IPS DF 6.9 (cell line): ENCODE measurements around the gene CRY1.
A peak's percentile ranks its signal among the peaks of the same experiment; 100 is the strongest.
"Not testable (repeated sequence)": the region's sequence is repeated elsewhere in the genome, so short reads cannot be mapped to it uniquely, and the experiment has no call there.

Experiments used
- DNase-seq: peaks from one replicate; pipeline ENCODE4 v3.0.0-alpha.2; 2013; ENCODE audit warnings: low read depth, low spot score
- H3K27ac ChIP-seq: one replicate; pipeline ENCODE4 v1.5.1; 2013; ENCODE audit warnings: low read length, control low read depth
- H3K27me3 ChIP-seq: 2 replicates; pipeline ENCODE4 v1.6.1; 2013; ENCODE audit warnings: mild to moderate bottlenecking, low read length; ENCODE audit not compliant: control insufficient read depth, insufficient read depth
- H3K36me3 ChIP-seq: 2 replicates; pipeline ENCODE4 v1.6.1; 2013; ENCODE audit warnings: low read length; ENCODE audit not compliant: control insufficient read depth, insufficient read depth
- H3K4me1 ChIP-seq: 2 replicates; pipeline ENCODE4 v1.6.1; 2013; ENCODE audit warnings: low read length; ENCODE audit not compliant: control insufficient read depth, insufficient read depth
- H3K4me3 ChIP-seq: 2 replicates; pipeline ENCODE4 v1.5.1; 2013; ENCODE audit warnings: mild to moderate bottlenecking, low read length
- H3K9me3 ChIP-seq: 2 replicates; pipeline ENCODE4 v1.6.1; 2013; ENCODE audit warnings: low read length, inconsistent platforms; ENCODE audit not compliant: control insufficient read depth, insufficient read depth
- WGBS: extraction: QIAGEN DNeasy Blood & Tissue Kit; methylation state at CpG from one replicate; pipeline ENCODE4 v1.1.7; 2013; ENCODE audit warnings: mixed read lengths, missing lambda C conversion rate; ENCODE audit not compliant: insufficient read length, insufficient coverage; 5-methylcytosine and 5-hydroxymethylcytosine counted together

Gene CRY1

GRCh38 chr12:107092669-107093416, 506 bp downstream of the CRY1 start:
- no peak for DNase-seq
- Histone ChIP-seq H3K36me3 (no peaks in the 10 kb centered on the region), H3K27me3 (no peaks in the 10 kb centered on the region), H3K4me3 (peak overlapping the region; percentile 66), H3K27ac (no peak overlapping the region), H3K9me3 (0 out of 2 replicates have a peak, but pooled peaks cover 1% of the 10 kb centered on the region), H3K4me1 (no peaks in the 10 kb centered on the region)
- WGBS = no CpG with 5 or more reads among the region's 67 CpGs

- DNase-seq = peak; percentile 70
- Histone ChIP-seq H3K36me3 (no peaks in the 10 kb centered on the region), H3K27me3 (no peaks in the 10 kb centered on the region), H3K4me1 (no peaks in the 10 kb centered on the region), H3K9me3 (0 out of 2 replicates have a peak, but pooled peaks cover 1% of the 10 kb centered on the region), H3K4me3 (peak overlapping the region; percentile 66; the same call in 1 of the 2 replicates), H3K27ac (no peak overlapping the region)
- no CpG with 5 or more reads among the region's 6 CpGs for WGBS
These were observed 1.2 kb downstream of the CRY1 start for GRCh38 chr12:107091989-107092641.

GRCh38 chr12:107091381-107091780, 2.0 kb downstream of the CRY1 start:
- no peaks in the 10 kb centered on the region for H3K9me3 ChIP-seq
- H3K4me3 ChIP-seq = no peak overlapping the region
- no peak overlapping the region for H3K27ac ChIP-seq
- no peaks in the 10 kb centered on the region for H3K4me1 ChIP-seq
- H3K27me3 ChIP-seq = no peaks in the 10 kb centered on the region
- no peaks in the 10 kb centered on the region for H3K36me3 ChIP-seq
- WGBS = 100% methylated on average over 1 of the region's 4 CpGs
- DNase-seq = no peak

GRCh38 chr12:107090711-107091110, 2.6 kb downstream of the CRY1 start:
- H3K9me3 ChIP-seq = no peaks in the 10 kb centered on the region
- H3K4me3 ChIP-seq = no peak overlapping the region
- H3K36me3 ChIP-seq = no peaks in the 10 kb centered on the region
- H3K27me3 ChIP-seq = no peaks in the 10 kb centered on the region
- H3K4me1 ChIP-seq = no peaks in the 10 kb centered on the region
- DNase-seq = no peak
- H3K27ac ChIP-seq = no peak overlapping the region
- no CpG with 5 or more reads among the region's 2 CpGs for WGBS

GRCh38 chr12:107088912-107089311, 4.4 kb downstream of the CRY1 start:
- no CpG with 5 or more reads among the region's 2 CpGs for WGBS
- no peaks in the 10 kb centered on the region for H3K27me3 ChIP-seq
- no peaks in the 10 kb centered on the region for H3K36me3 ChIP-seq
- no peak overlapping the region for H3K27ac ChIP-seq
- H3K4me1 ChIP-seq = no peaks in the 10 kb centered on the region
- no peak overlapping the region for H3K4me3 ChIP-seq
- no peak for DNase-seq
- H3K9me3 ChIP-seq = no peaks in the 10 kb centered on the region

- H3K36me3 ChIP-seq = no peaks in the 10 kb centered on the region
- no peaks in the 10 kb centered on the region for H3K9me3 ChIP-seq
- H3K4me3 ChIP-seq = no peak overlapping the region
- no peak for DNase-seq
- H3K27ac ChIP-seq = no peak overlapping the region
- no peaks in the 10 kb centered on the region for H3K4me1 ChIP-seq
- no CpG with 5 or more reads among the region's 3 CpGs for WGBS
- no peaks in the 10 kb centered on the region for H3K27me3 ChIP-seq
These were observed 7.0 kb downstream of the CRY1 start for GRCh38 chr12:107086314-107086713.

GRCh38 chr12:107081778-107082177, 11.6 kb downstream of the CRY1 start:
- Histone ChIP-seq H3K27me3 (no peaks in the 10 kb centered on the region), H3K27ac (no peak overlapping the region), H3K36me3 (no peaks in the 10 kb centered on the region), H3K4me3 (no peak overlapping the region), H3K9me3 (no peaks in the 10 kb centered on the region), H3K4me1 (peaks cover 2% of the 10 kb centered on the region; the same call in 1 of the 2 replicates)
- DNase-seq = no peak

GRCh38 chr12:107080299-107080698, 13.1 kb downstream of the CRY1 start:
- no peak for DNase-seq
- peaks cover 2% of the 10 kb centered on the region; the same call in 1 of the 2 replicates for H3K4me1 ChIP-seq
- H3K27ac ChIP-seq = no peak overlapping the region
- H3K36me3 ChIP-seq = no peaks in the 10 kb centered on the region
- H3K27me3 ChIP-seq = no peaks in the 10 kb centered on the region
- no peaks in the 10 kb centered on the region for H3K9me3 ChIP-seq
- no CpG with 5 or more reads among the region's 6 CpGs for WGBS
- H3K4me3 ChIP-seq = no peak overlapping the region

GRCh38 chr12:107079172-107080011, 14.0 kb downstream of the CRY1 start:
- no peak overlapping the region for H3K27ac ChIP-seq
- no CpG with 5 or more reads among the region's 2 CpGs for WGBS
- no peak for DNase-seq

GRCh38 chr12:107073266-107073665, 20.1 kb downstream of the CRY1 start:
- H3K36me3 ChIP-seq, DNase-seq, H3K27me3 ChIP-seq, H3K9me3 ChIP-seq, H3K27ac ChIP-seq, H3K4me3 ChIP-seq, H3K4me1 ChIP-seq: not testable (repeated sequence)
- WGBS = no CpG with 5 or more reads among the region's 5 CpGs

More at GRCh38 chr12:107079172-107080011, 14.0 kb downstream of the CRY1 start:
- Histone ChIP-seq H3K9me3 (no peaks in the 10 kb centered on the region), H3K4me3 (no peak overlapping the region), H3K36me3 (no peaks in the 10 kb centered on the region), H3K27me3 (no peaks in the 10 kb centered on the region), H3K4me1 (peaks cover 2% of the 10 kb centered on the region; the same call in 1 of the 2 replicates)
